AG04449 (cell line): ENCODE data around the gene MAP2K3.

ENCODE experiments used
- CTCF ChIA-PET: fragments of 350-600 bp; formaldehyde crosslinking; extraction: SDS; loops from one replicate; lab custom pipeline; 2021; ENCODE audit warnings: antibody characterized with exemption; lab: Yijun Ruan, JAX
- POLR2A ChIA-PET: fragments of 400-600, 350-600 bp; formaldehyde crosslinking; extraction: SDS; loops from one replicate; lab custom pipeline; 2020; ENCODE audit warnings: antibody characterized with exemption, inconsistent platforms; lab: Yijun Ruan, JAX
- DNase-seq: peaks from one replicate; pipeline ENCODE4 v3.0.0-alpha.2; 2010; ENCODE audit warnings: low read depth, low spot score
- H3K4me3 ChIP-seq: 2 replicates; pipeline ENCODE4 v1.5.1; 2011; ENCODE audit warnings: low read depth, mild to moderate bottlenecking, control low read depth, low read length
- TF ChIP-seq, protein P1 (sequence below): IDR thresholded peaks from one replicate; pipeline ENCODE4 v1.5.1; 2011; ENCODE audit warnings: mild to moderate bottlenecking, moderate library complexity, low read length, control low read depth, inconsistent platforms; ENCODE audit not compliant: insufficient read depth; ENCODE audit errors: missing control alignments

The MAP2K3 gene

DNA sequence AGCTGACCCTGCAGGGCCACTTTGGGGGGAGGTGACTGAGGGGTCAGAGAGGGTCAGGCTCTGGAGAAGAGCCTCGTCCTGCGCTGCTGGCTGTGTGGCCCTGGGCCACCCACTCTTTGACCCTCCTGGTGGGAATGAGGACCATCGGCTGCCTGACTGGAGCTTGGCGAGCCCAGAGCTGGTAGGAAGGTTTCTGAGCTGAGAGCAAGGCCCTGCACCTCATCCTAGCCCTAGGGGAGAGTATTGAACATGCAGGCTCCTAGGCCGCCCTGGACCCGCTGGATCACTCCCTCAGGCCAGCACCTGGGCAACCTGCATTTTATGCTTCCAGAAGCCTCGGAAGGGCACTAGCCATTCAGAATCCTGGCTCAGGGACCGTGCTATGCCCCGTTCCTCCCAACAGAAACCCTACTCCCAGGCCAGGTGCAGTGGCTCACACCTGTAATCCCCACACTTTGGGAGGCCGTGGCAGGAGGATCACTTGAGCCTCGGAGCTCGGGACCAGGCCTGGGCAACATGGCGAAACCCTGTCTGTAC lies 14.5 kb downstream of the MAP2K3 start:
- POLR2A ChIA-PET: no interaction called here
- H3K4me3 ChIP-seq: no peak overlapping the region
- CTCF ChIA-PET: interaction anchor here (0.7 to 2.4 kb wide), 3 partner anchors 170 to 1376 kb away, joined by 3 to 7 read pairs (median 3); no protein-coding TSS in a partner anchor
- TF ChIP-seq, protein P1, sequence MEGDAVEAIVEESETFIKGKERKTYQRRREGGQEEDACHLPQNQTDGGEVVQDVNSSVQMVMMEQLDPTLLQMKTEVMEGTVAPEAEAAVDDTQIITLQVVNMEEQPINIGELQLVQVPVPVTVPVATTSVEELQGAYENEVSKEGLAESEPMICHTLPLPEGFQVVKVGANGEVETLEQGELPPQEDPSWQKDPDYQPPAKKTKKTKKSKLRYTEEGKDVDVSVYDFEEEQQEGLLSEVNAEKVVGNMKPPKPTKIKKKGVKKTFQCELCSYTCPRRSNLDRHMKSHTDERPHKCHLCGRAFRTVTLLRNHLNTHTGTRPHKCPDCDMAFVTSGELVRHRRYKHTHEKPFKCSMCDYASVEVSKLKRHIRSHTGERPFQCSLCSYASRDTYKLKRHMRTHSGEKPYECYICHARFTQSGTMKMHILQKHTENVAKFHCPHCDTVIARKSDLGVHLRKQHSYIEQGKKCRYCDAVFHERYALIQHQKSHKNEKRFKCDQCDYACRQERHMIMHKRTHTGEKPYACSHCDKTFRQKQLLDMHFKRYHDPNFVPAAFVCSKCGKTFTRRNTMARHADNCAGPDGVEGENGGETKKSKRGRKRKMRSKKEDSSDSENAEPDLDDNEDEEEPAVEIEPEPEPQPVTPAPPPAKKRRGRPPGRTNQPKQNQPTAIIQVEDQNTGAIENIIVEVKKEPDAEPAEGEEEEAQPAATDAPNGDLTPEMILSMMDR: no peak
- no peak for DNase-seq

DNA sequence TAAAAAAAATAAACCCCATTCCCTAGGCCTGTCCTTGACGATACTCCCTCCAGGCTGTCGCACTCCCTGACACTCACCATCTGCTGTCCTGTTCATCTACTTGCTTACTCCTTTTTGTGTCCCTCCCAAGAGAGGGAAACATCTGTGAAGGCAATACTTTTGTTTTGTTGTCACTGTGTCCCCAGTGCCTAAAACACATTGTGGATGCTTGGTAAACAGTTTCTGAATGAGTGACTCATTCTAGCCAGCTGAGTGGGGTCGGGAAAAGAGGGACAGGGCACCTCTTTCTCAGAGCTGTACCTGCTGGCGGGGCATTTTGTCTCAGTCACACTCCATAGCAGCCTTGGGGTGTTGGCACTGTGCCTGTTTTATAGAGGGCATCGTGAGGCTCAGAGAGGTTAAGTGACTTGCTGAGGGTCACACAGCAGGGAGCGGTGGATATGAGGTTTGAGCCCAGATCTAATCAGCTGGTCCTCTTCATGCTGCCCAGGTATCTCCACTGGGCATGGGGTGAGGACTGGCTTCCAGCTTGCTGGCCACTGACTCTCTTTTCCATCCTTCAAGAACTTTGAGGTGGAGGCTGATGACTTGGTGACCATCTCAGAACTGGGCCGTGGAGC lies 15.6 kb downstream of the MAP2K3 start:
- no peak overlapping the region for H3K4me3 ChIP-seq
- DNase-seq: no peak
- ChIA-PET POLR2A (interaction anchor here (0.6 kb wide), 1 partner anchor 107 kb away, joined by 3 read pairs; no protein-coding TSS in a partner anchor), CTCF (interaction anchor here (1.5 to 2.4 kb wide), 2 partner anchors 21 to 171 kb away, joined by 4 to 7 read pairs; no protein-coding TSS in a partner anchor)
- TF ChIP-seq, protein P1: no peak

DNA sequence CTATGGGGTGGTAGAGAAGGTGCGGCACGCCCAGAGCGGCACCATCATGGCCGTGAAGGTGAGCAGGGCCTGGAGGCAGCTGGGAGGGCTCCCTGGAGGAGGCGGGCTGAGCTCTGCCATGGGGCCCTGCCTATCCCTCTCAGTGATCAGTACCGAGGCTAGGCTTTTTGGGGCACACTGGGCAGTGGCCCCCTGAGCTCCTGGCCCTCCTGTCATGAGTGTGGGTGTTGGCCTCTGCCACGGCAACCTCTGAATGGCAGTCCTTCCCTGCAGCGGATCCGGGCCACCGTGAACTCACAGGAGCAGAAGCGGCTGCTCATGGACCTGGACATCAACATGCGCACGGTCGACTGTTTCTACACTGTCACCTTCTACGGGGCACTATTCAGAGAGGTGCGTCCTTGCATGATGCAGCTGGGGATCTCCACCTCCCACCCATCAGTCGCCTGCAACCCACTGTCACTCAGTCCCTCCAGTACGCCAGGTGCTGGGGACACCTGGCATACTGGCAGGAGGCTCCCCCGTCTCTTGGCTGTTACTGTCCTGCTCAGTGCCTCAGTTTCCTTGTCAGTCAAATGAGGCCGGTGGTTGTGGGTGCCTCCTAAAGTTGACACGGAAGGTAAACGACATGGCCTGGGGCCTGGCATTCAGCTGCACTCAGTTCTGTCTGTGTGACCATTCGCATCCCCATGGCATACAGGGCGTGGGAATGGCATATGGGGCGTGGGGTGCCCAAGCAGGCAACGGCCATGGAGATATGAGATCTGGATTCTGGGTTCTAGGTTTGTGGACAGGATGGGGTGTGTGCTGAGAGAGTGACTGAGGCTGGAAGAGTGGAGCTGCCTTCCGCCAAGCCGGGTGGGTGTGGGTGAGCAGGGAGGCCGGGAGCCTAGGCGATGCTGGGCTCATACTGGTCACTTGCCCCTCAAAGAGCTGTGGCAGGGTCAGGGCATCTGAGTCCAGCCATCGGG lies 16.4 kb downstream of the MAP2K3 start:
- TF ChIP-seq, protein P1: no peak
- ChIA-PET CTCF (interaction anchor here (0.8 to 2.4 kb wide), 4 partner anchors 22 to 172 kb away, joined by 3 to 7 read pairs (median 4); no protein-coding TSS in a partner anchor), POLR2A (interaction anchor here (0.6 to 0.8 kb wide), 2 partner anchors 15 to 108 kb away, joined by 3 read pairs; no protein-coding TSS in a partner anchor)
- H3K4me3 ChIP-seq: no peak overlapping the region
- no peak for DNase-seq

DNA sequence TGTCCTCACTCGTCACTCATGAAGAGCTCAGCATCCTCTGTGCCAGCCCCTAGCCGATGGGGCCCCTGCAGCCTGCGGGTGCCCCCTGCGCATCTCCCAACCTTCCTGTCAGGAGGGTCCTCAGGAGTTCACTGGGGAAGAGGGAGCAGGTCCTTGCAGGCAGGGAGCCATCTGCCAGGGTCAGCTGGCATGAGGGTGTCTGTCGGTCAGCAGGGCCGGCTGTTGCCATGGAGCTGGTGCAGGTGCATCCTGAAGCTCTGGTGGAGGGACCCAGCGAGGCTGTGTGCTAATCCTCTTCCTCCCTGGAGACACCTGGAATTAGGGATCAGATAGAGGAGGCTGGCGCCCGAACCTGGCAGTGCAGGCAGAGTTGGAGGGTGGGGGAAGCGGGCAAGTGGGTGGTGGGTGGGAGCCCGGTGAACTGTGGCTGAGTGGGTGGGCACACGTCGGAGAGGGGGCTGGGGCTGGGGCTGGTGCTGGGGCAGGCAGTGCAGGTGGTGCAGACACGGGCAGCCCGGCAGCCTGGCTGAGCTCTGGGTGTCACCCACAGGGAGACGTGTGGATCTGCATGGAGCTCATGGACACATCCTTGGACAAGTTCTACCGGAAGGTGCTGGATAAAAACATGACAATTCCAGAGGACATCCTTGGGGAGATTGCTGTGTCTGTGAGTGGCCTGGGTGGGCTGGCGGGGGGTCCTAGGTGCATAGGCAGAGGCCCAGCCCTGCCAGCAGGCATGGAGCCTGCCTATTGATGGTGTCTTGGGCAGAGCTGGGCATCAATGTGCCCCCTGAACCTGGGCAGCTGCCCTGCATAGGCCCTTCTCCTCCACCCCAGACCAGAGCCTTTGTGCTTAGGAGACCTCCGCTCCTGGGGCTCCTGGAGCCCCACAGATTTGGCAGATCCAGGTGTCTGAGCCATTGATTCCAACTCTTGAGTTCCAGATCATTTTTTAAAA lies 17.4 kb downstream of the MAP2K3 start:
- no peak for DNase-seq
- no peak overlapping the region for H3K4me3 ChIP-seq
- ChIA-PET POLR2A (interaction anchor here (0.8 kb wide), 1 partner anchor 16 kb away, joined by 3 read pairs; no protein-coding TSS in a partner anchor), CTCF (interaction anchor here (0.8 to 1.6 kb wide), 5 partner anchors 11 to 172 kb away, joined by 3 to 5 read pairs (median 3); no protein-coding TSS in a partner anchor)
- TF ChIP-seq, protein P1: no peak

DNA sequence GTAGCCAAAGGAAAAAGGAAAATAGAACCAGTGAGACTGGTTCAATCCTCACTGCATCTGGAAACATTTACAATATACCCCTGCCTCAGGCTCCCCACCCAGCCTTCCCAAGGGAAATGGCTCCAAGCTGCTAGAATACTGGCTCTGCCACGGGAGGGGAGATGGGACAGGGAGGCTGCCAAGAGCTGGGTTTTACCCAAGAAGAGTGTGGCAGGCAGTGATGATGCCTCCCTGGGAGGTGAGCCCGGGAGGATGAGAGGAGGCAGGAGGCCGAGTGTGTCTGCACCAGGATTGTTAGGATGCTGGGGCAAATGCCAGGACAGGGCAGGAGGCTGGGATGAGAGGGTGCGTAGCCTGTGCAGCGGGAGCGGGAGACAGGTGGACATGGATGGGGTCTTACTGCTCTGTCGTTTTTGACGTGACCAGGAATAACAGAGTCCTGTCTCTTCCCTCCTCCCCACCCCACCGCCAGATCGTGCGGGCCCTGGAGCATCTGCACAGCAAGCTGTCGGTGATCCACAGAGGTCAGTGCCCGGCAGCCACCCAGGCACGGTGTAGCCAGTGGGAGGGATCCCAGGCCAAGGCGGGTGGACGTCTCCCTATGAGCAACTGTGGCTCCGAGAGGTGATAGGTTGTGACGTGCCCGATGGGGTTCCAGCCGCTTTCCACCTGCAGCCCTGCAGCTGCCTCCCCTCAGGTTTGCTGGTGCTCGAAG lies 18.4 kb downstream of the MAP2K3 start:
- TF ChIP-seq, protein P1: no peak
- DNase-seq: no peak
- ChIA-PET POLR2A (no interaction called here), CTCF (interaction anchor here (0.7 to 1.6 kb wide), 4 partner anchors 12 to 186 kb away, joined by 3 to 5 read pairs (median 4); no protein-coding TSS in a partner anchor)
- no peak overlapping the region for H3K4me3 ChIP-seq
